ENCODE measurements around the gene TMEM59.
A peak's percentile ranks its signal among the peaks of the same experiment; 100 is the strongest.
"Not testable (repeated sequence)": the region's sequence is repeated elsewhere in the genome, so short reads cannot be mapped to it uniquely, and the experiment has no call there.

TMEM59 gene

GRCh38 chr1:54052431-54052933, 522 bp downstream of the TMEM59 start:
- DNase-seq = peak; percentile 72

GRCh38 chr1:54051933-54052430, 1.0 kb downstream of the TMEM59 start:
- DNase-seq = no peak

DNA sequence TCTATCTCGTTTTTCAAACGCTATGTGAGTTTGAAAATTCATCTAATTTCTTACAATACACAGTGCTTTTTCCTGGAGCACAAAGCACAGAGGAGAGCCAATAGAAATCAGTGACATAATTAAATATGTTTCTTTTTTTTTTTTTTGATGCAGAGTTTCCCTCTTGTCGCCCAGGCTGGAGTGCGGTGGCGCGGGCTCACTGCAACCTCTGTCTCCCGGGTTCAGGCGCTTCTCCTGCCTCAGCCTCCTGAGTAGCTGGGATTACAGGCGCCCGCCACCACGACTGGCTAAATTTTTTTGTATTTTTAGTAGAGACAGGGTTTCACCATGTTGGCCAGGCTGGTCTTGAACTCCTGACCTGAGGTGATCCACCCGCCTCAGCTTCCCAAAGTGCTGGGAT, 2.6 kb downstream of the TMEM59 start:
- not testable (repeated sequence) for DNase-seq

DNA sequence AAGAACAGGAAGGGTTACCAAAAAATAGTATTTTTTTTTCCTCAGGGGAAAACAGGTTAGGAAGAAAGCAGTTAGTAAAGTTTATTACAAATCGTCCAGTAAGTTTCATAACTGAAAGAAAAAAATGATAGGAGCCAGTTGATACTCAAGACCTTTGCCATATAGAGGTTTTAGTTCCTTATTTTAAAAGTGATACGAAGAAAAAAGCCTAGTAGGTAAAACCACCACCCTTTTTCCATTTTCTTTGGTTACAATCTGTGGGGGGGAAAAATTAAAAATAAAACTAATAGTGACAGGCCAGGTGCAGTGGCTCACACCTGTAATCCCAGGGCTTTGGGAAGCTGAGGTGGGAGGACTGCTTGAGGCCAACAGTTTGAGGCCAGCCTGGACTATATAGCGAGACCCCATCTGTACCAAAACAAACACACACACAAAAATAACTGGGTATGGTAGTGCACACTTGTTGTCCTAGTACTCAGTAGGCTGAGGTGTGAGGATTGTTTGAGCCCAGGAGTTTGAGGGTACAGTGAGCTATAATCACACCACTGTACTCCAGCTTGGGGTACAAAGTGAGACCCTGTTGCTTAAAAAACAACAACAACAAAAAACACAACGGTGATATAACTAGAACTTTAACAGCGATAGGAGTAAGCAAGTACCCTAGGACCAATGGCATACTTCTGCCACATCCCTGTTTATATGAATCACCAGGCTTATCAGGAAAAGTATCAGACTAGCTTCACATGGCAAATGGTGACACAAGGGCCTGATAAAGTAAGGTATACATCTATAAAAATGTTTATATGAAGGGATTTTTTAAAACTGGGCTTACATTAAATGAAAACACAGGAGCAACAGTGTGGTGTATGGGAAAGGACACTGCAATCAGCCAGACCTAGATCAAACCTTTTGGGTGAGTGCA, 5.4 kb downstream of the TMEM59 start:
- no peak for DNase-seq

- peak; percentile 50 for DNase-seq
Measured at GRCh38 chr1:54046671-54047383, 6.2 kb downstream of the TMEM59 start.

GRCh38 chr1:54045496-54045895, 7.5 kb downstream of the TMEM59 start:
- DNase-seq = no peak

DNA sequence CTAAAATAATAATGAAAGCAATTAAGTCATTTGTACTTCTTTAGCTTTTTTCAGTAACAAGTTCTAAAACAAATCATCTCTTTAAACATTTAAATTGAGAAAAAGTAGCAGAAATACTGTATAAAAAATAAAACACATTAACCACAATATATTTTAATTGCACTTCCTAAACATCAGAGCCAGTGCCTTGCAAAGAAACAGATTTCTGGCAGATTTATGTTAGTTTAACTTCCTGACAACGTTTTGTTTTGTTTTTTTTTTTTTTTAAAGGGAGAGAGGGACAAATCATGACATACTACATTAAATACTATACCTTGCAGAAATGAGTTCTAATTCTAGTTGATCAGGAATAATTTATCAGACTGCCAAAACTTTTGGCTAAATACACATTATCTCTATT, 11.2 kb downstream of the TMEM59 start:
- no peak for DNase-seq

DNA sequence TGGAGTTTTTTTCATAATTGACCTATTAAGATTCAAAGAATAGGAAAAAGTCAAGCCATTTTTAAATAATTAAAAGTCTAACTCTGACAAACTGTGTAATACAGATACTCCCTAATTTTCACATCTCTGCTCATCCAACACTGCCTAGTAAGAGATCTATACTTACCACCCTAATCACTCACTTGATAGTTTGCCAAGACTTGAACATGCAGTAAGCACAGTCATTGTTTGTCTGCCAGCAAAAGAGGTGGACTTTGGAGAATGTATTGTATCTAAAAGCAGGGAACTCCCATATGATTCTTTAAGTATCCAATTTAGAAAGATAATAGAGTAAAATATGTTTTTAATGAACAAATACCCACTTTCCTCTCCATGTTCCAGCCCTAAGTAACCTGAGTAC, 15.5 kb downstream of the TMEM59 start:
- peak; percentile 11 for DNase-seq

- no peak for DNase-seq
Measured at GRCh38 chr1:54028306-54029251, 24.4 kb downstream of the TMEM59 start.

DNA sequence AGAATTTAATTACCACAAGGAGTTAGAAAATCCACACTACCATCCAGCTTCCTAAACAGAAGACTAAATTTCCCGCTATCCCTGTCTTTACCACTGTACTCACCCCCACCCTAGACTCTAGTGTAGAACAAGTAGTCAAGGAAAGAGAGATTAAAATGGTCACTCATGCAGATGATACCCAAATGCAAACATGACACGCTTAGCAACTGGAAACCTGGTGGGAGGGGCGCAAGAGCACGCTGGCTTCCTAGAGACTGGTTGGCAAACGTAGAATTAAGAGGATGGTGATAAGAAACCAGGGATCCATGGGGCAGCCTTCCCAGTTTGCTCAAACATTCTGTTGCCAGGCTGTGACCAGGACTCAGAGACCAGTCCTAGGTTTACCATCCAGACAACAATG, 25.2 kb downstream of the TMEM59 start:
- no peak for DNase-seq

DNA sequence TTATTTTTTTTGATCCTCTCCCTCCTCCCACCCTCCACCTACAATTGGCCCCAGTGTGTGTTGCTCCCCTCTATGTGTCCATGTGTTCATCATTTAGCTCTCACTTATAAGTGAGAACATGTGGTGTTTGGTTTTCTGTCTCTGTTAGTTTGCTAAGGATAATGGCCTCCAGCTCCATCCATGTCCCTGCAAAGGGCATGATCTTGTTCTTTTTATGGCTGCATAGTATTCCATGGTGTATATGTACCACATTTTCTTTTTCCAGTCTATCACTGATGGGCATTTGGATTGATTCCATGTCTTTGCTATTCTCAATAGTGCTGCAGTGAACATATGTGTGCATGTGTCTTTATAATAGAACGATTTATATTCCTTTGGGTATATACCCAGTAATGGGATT, 28.2 kb downstream of the TMEM59 start:
- not testable (repeated sequence) for DNase-seq

DNA sequence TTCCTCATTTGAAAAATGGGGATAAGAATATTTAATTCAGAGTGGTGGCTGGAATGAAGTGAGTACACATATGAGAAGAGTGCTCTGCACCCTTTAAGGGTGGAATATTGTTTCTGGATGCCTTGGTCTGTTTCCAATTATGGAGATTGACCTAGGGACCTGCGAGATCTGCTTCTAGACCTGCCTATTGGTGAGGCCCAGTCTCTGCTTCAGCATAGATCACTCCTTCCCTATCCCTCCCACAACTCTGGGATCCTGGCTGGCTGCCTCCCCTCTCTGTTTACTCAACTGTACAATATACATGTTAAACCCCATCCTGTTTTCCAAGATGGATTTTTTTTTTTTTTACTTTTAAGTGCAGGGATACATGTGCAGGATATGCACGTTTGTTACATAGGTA, 28.6 kb downstream of the TMEM59 start:
- no peak for DNase-seq

DNA sequence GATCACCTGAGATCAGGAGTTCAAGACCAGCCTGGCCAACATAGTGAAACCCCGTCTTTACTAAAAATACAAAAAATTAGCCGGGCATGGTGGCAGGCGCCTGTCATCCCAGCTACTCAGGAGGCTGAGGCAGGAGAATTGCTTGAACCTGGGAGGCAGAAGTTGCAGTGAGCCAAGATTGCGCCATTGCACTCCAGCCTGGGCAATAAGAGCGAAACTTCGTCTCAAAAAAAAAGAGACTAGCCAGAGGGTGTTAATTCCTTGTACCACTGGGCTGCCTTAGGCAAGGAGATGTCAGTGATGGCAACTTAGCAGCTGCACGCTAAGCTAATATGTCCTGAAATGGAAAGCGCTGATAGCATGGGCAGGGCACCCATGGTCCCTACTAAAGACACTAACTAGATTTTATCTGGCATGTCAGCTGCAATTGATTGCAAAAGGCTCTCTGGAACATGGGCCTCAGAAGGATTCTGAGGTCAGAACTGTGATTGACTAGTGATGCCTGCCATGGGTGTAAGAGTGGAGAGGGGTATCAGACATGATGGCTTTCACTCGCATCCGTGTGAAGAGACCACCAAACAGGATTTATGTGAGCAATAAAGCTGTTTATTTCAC, 33.3 kb downstream of the TMEM59 start:
- DNase-seq = not testable (repeated sequence)

DNA sequence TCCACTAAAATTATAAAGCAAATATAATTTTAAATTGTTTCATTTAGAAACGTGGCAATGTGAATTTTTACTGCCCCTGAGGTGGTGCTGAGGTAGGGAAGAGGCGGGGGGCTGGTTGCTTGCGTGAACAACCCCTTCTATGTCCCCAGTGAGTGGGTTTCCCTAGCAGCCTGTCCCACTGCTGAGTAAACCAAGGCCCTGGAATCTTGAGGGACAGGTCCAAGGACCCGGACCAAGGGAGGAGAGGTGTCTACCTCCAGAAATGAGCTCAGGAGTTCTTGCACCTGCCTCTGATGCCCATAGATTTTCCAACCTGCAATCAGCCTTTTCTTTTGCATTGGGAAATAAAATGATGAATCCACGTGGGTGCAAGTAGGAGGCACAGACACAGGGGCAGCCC, 34.4 kb downstream of the TMEM59 start:
- no peak for DNase-seq

DNA sequence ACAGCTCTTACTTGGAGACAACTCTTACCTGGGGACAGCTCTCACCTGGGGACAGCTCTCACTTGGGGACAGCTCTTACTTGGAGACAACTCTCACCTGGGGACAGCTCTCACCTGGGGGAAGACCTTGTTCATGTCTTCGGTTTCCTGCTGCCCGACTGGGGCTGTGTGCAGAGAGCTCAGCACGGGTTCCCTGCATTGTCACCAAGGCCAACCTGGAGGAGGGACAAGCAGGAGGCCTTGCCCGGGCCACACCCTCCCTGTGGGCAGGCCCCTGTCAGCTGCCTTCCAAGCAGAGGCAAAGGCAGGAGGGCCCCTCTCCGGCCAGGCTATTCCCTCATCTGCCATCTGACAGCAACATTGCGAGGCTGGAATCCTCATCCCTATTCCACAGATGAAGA, 35.0 kb downstream of the TMEM59 start, which contains the start of gene LDLRAD1:
Gene LDLRAD1, minus strand, starts transcription at position 208 of the 400 bp plus-strand sequence. Its CDS starts 74 bp downstream, at position 134.
- DNase-seq = no peak

DNA sequence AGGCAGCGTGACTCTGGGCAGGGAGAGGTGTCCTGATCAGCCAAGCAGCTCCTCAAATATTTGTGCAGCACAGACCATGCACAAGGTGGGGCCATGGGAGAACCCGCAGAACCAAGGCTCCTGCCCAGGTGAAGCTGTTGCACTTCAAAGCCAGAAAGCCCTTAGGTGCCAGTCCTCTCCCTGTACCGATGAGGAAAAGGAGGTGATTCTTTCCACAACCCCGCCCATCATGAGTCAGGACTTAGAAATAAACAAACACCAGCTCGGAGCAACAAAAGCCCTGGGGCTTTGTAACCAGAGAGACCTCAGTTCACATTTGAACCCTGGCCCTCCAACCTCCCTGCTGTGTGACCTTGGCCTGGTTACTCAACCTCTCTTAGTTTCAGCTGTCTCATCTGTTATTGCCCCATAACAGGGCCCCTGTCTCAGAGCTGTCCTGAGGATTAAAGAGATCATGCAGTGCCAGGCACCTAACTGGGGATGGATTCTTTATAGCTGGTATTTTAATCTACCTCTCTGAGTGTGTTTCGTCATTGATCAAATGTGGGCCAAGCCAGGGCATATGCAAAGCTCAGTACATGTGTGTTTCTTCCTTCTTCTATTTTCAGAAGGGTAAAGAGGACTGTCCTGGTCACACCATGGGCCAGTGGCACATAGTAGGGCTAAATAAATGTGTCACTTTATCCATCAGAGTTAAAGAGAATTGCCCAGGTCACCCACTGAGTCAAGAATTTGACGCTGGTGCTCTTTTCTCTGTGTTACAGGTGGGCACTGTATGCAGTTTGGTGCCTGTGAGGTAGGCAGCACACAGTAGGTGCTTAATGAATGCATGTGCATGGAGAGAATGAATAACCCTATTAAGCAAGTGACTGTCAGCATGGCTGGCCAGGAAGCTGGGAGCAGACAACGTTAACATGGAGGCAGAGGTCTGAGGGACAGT, 36.4 kb downstream of the TMEM59 start:
- DNase-seq = peak; percentile 5

- no peak for DNase-seq
Measured at GRCh38 chr1:54014009-54014629, 38.9 kb downstream of the TMEM59 start.

DNA sequence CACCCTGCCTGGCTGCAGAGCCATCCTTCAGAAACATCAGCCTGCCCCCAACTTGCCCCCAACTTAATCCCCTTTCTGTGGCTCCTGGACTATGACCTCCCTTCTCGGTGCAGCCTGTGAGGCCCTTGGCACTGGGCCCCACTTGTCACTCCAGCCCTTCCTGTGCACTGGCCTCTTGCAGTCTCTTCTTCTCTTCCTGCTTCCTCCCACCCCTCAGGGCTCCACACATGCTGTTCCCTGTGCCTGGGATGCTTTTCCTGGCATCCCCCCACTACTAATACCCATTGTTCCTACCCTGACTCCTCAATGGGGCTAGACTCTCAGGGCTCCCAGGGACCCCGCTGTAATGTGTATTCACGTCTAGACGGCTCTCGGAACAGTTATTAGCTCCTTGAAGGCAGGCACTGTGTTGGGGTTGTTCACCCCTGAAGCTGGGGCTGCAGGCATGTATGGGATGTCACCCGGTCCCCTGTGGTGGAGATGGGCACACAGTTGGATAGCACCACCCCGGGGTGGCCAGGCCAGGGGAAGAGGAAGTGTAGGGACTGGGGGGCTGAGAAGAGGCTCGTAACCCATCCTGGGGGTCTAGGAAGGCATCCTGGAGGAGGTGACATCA, 39.5 kb downstream of the TMEM59 start:
- DNase-seq = no peak

DNA sequence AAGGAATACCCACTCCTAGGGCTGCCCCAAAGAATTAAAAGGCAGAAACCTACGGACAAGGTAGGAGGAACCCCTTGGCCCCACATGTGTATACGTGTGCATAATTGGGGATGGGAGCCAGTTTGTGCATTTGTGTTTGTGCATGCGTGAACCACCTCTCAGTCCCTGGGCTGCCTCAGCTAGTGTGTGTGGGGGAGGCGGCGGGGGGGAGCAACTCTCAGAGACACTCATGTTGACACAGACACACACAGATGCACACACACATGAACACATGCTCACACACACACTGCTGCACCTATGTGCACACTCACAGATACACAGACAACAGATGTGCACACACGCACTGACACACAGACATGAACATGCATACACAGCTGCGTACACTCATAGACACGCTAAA, 40.1 kb downstream of the TMEM59 start:
- DNase-seq = no peak

- no peak for DNase-seq
Measured at GRCh38 chr1:54012008-54012325, 41.0 kb downstream of the TMEM59 start.
